Heart left ventricle (tissue), 13 donors: ENCODE data around the gene SARS1.

Experiments used
- POLR2A ChIP-seq, 2 donors: fragments of 450-650 bp; IDR thresholded peaks; one replicate each; pipeline ENCODE4 v1.6.1; 2017; ENCODE audit warnings: antibody characterized with exemption in 2 of 2, mild to moderate bottlenecking in 2 of 2, moderate library complexity in 2 of 2
- TF ChIP-seq, protein P1 (sequence below), 12 donors: fragments of 200-600 bp; sonication (generic) in 4 of 12; IDR thresholded peaks; one replicate each; pipeline versions ENCODE4 v1.5.0 to v1.8.0; 2018 to 2022; ENCODE audit warnings: antibody characterized with exemption in 12 of 12, mild to moderate bottlenecking in 5 of 12
- donor health status: ischemic (EF 13 %, LVEDD 7.1; RV severe dilation, severe dysfunction).
- donor health status: DM: no; HTN: yes; CAD: no.
- donor health status: DM: no; HTN: no; CAD: no.
- donor health status: ischemic (EF 25% LVEDD 6.9; RV normal size, moderate dysfunction).
- donor health status: ischemic (EF 25% LVEDD 5.7; RV mildly dilated, moderate dysfunction).
- donor health status: ischemic (EF 35%, LVEDD 5.7; RV mildly dilated, moderate dysfunction).
- donor health status: nonischemic (EF 11% LVEDD 7.7; RV severe dilation, severe dysfunction).
- donor health status: DM: yes; HTN: yes; CAD: no.
- donor health status: PGD.
- donor health status: ischemic (EF 29% LVEDD 5.4; RV normal size, mild dysfunction).
- donor health status: nonischemic (EF 23%, LVEDD 6.1; RV moderate dilation, normal function).

DNA sequence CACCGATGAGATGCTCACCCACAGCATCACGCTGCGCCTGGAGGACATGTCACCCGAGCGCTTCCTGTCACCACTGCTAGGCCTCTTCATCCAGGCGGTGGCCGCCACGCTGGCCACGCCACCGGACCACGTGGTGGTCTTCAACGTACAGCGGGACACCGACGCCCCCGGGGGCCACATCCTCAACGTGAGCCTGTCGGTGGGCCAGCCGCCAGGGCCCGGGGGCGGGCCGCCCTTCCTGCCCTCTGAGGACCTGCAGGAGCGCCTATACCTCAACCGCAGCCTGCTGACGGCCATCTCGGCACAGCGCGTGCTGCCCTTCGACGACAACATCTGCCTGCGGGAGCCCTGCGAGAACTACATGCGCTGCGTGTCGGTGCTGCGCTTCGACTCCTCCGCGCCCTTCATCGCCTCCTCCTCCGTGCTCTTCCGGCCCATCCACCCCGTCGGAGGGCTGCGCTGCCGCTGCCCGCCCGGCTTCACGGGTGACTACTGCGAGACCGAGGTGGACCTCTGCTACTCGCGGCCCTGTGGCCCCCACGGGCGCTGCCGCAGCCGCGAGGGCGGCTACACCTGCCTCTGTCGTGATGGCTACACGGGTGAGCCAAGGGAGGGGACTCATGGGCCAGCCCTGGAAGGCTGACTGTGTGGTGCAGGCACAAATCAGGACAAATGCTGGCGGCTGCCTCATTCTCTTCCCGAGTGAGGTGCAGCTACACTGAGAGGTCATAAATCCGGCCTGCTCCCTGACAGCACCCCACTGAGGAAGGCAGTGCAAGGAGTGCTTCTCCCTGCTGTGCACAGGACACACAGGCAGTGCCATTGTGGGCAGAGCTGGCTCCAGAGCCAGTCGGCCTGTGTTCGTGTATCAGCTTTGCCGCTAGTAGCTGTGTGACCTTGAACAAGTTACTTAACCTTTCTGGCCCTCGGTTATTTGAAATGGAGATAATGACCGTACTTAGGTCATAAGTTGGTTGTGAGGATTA lies 45.1 kb downstream of the SARS1 start:
- TF ChIP-seq, protein P1, sequence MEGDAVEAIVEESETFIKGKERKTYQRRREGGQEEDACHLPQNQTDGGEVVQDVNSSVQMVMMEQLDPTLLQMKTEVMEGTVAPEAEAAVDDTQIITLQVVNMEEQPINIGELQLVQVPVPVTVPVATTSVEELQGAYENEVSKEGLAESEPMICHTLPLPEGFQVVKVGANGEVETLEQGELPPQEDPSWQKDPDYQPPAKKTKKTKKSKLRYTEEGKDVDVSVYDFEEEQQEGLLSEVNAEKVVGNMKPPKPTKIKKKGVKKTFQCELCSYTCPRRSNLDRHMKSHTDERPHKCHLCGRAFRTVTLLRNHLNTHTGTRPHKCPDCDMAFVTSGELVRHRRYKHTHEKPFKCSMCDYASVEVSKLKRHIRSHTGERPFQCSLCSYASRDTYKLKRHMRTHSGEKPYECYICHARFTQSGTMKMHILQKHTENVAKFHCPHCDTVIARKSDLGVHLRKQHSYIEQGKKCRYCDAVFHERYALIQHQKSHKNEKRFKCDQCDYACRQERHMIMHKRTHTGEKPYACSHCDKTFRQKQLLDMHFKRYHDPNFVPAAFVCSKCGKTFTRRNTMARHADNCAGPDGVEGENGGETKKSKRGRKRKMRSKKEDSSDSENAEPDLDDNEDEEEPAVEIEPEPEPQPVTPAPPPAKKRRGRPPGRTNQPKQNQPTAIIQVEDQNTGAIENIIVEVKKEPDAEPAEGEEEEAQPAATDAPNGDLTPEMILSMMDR (IDR thresholded peaks at IDR 0.05), result no peak
- TF ChIP-seq POLR2A (IDR thresholded peaks at IDR 0.05), result no peak
